ENCODE data around the gene PPP1R15B. TPM values are rescaled to one million over a fixed set of nuclear protein-coding genes. Genes with fewer than 3 reads are reported as not detected.

PPP1R15B gene
- total and polyA plus RNA-seq, 10 of the 15 experiments (the other 5 are each of a cell fraction or from before 2014, with no cell fraction given), result 13.9 to 38.1 (median 26.5) TPM

DNA sequence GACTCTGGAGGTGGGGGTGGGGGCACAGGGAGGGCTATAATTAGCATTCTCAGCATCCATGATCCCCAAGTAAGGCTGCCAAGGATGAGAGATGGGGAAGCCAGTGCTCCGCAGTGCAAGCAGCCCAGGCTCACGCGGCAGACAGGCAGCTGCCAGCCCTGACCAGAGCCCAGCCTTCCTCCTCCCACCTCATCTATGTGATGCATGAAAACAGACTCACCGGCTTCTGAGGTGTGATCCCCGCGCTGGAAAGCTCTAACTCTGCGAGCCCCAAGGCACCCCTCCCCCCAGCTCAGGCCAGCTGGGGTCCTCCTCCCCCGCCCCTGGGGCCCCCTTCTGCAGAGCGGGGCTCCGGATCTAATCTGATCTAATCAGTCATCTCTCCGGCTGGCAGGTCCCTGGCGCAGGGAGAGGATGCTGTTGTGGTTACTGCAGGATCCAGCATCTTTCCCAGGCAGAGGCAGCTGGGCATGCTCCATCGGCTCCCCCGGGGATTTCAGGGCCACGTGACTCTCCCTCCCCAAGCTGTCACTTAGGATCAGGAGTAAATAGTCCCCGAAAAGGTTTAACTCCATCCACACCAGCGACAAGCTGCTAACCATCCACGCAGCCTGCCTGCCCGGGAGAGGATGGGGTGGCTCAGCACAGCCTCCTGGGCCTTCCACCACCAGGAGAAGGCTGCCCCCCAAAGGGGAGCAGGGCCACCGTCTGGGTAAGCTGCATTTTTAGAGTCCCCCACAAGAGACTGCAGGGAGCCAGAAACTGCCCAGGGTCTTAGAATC is 52.0 kb downstream of the PPP1R15B start, which contains the start of gene PLEKHA6:
PLEKHA6 (minus strand) TSS at position 456 of the 782 bp plus-strand sequence. CDS start 86,202 bp downstream, outside the sequence.
- no peak for DNase-seq (ENCODE audit: low read depth, low spot score)
- BruUV-seq (replicated peaks), result no TSS peak
- H3K4me1 ChIP-seq (ENCODE audit: control insufficient read depth, insufficient read depth, low read length), result peaks cover 11% of the 10 kb centered on the region
- intact Hi-C loops (cut with micrococcal nuclease; ENCODE audit: unreplicated experiment) (loop anchor here (5.0 kb wide), 1 partner anchor 152 kb away; no protein-coding TSS in a partner anchor), in situ Hi-C loops (cut with MboI) (loop anchor here (5.0 to 10.0 kb wide), 2 partner anchors 192 to 495 kb away; partner anchors contain the start of genes REN and SNRPE)
- ChIA-PET POLR2A (interaction anchor here (0.7 kb wide), 1 partner anchor 17 kb away, joined by 4 read pairs; no protein-coding TSS in a partner anchor), RAD21 (ENCODE audit: unreplicated experiment) (interaction anchor here (0.7 to 7.2 kb wide), 9 partner anchors 18 to 733 kb away, joined by 3 to 72 read pairs (median 4); partner anchors contain the start of genes ATP2B4 and GOLT1A), SMC1A (ENCODE audit: uncharacterized antibody, unreplicated experiment) (interaction anchor here (0.6 to 6.8 kb wide), 6 partner anchors 13 to 503 kb away, joined by 3 to 97 read pairs (median 6); partner anchors contain the start of genes GOLT1A and REN), CTCF (interaction anchor here (0.6 to 9.4 kb wide), 13 partner anchors 11 to 635 kb away, joined by 3 to 195 read pairs (median 4); partner anchors contain the start of genes GOLT1A and REN)
- no peaks in the 10 kb centered on the region for H3K9me3 ChIP-seq (replicated peaks; ENCODE audit: control insufficient read depth, insufficient read depth, low read length)
- H3K36me3 ChIP-seq (ENCODE audit: control insufficient read depth in 2 of 2, insufficient read depth in 2 of 2, low read length in 1 of 2), result no peaks in the 10 kb centered on the region
- WGBS (ENCODE audit: insufficient coverage, insufficient replicate concordance, low lambda C conversion rate, missing lambda C conversion rate), result 2% methylated on average over 20 of the region's 20 CpGs
- H3K9ac ChIP-seq (ENCODE audit: control insufficient read depth, insufficient read depth, low read length), result no peak within 1 kb of the TSS
- no peak for FAIRE-seq
- ATAC-seq, result peak; percentile 15
- no peak within 1 kb of the TSS for H3K4me3 ChIP-seq
- no peak within 1 kb of the TSS for H2AFZ ChIP-seq (ENCODE audit: control insufficient read depth, low read depth, low read length)
- H3K27ac ChIP-seq (ENCODE audit: control insufficient read depth, insufficient read depth), result no peak within 1 kb of the TSS
- no peaks in the 10 kb centered on the region for H3K79me2 ChIP-seq (ENCODE audit: control insufficient read depth, insufficient read depth, low read length)
- no peak within 1 kb of the TSS for H3K4me2 ChIP-seq (ENCODE audit: control insufficient read depth, insufficient read depth)
- H3K27me3 ChIP-seq (replicated peaks in 1 of 2; ENCODE audit: control insufficient read depth in 2 of 2, insufficient read depth in 2 of 2, low read length in 1 of 2), result peaks cover 0 to 2% of the 10 kb centered on the region in 2 experiments; a peak in 2 of 4 replicates
- H4K20me1 ChIP-seq (ENCODE audit: control insufficient read depth, insufficient read depth), result no peaks in the 10 kb centered on the region
- TF ChIP-seq POLR2A (IDR thresholded peaks at IDR 0.05; ENCODE audit: low read depth, low read length) (no peak), FOXM1 (IDR thresholded peaks at IDR 0.05; ENCODE audit: low read depth, low read length) (no peak), KDM1A (IDR thresholded peaks at IDR 0.05; ENCODE audit: borderline replicate concordance) (no peak), YY1 (IDR thresholded peaks at IDR 0.05; ENCODE audit: low read depth, low read length) (no peak), FOS (IDR thresholded peaks at IDR 0.05; ENCODE audit: borderline replicate concordance, extremely low read depth, insufficient read length) (no peak), BACH1 (IDR thresholded peaks at IDR 0.05; ENCODE audit: borderline replicate concordance) (no peak), POLR2AphosphoS2 (IDR thresholded peaks at IDR 0.05; ENCODE audit: low read depth, low read length) (no peak), ZNF687 (IDR thresholded peaks at IDR 0.05) (no peak), HCFC1 (IDR thresholded peaks at IDR 0.05; ENCODE audit: low read length) (no peak), TARDBP (IDR thresholded peaks at IDR 0.05; ENCODE audit: borderline replicate concordance) (no peak), BCL11A (IDR thresholded peaks at IDR 0.05; ENCODE audit: low read depth, low read length) (no peak), RBBP5 (conservative IDR thresholded peaks at IDR 0.05) (no peak), ELK1 (IDR thresholded peaks at IDR 0.05; ENCODE audit: low read depth, low read length) (no peak), RAD51 (IDR thresholded peaks at IDR 0.05) (no peak), STAT1 (conservative IDR thresholded peaks at IDR 0.05) (no peak), SREBF1 (IDR thresholded peaks at IDR 0.05; ENCODE audit: low read length) (no peak)
- TF ChIP-seq, protein P1, sequence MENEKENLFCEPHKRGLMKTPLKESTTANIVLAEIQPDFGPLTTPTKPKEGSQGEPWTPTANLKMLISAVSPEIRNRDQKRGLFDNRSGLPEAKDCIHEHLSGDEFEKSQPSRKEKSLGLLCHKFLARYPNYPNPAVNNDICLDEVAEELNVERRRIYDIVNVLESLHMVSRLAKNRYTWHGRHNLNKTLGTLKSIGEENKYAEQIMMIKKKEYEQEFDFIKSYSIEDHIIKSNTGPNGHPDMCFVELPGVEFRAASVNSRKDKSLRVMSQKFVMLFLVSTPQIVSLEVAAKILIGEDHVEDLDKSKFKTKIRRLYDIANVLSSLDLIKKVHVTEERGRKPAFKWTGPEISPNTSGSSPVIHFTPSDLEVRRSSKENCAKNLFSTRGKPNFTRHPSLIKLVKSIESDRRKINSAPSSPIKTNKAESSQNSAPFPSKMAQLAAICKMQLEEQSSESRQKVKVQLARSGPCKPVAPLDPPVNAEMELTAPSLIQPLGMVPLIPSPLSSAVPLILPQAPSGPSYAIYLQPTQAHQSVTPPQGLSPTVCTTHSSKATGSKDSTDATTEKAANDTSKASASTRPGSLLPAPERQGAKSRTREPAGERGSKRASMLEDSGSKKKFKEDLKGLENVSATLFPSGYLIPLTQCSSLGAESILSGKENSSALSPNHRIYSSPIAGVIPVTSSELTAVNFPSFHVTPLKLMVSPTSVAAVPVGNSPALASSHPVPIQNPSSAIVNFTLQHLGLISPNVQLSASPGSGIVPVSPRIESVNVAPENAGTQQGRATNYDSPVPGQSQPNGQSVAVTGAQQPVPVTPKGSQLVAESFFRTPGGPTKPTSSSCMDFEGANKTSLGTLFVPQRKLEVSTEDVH (IDR thresholded peaks at IDR 0.05; ENCODE audit: low read depth, partially characterized antibody), result no peak

Data from GM12878 (cell line).